GM19193 (cell line): Measurements from ENCODE around the gene SENP2.

Source experiments
- POLR2A ChIP-seq: IDR thresholded peaks from 4 replicates; pipeline ENCODE4 v1.6.1; 2011; ENCODE audit not compliant: insufficient read depth, insufficient read length; ENCODE audit errors: extremely low read depth

The SENP2 gene

DNA sequence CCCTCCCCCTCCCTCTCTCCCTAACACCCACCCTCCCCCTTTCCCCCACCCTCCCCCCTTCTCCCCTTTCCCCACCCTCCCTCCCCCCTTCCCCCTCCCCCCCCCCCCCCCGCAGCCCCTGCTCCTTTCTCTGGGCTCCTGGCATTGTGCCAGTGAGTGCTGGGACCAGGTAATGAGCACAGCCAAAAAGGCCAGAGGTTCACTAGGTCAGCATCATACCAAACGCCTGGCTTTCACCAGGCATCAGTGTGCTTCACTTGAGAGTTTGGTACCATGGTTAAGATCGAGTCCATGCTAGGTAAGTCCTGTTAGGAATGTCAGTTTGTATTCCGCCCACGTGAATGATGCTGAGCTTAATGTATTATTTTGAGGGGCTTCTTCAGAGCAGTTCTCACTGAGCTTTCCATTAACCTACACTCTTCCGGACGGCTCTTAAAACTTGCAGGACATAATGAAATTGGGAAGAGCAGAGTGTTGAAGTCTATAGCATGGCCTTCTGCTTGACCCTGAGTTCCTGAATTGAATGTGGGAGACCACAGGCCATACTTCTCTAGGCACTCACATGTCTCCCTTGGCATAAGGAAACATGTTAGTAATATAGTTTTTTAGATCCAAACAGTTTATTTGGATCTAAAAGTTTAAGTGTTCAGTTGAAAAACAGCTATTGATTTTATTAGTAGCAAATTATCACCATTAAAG, 45.6 kb downstream of the SENP2 start:
- no peak for TF ChIP-seq POLR2A

DNA sequence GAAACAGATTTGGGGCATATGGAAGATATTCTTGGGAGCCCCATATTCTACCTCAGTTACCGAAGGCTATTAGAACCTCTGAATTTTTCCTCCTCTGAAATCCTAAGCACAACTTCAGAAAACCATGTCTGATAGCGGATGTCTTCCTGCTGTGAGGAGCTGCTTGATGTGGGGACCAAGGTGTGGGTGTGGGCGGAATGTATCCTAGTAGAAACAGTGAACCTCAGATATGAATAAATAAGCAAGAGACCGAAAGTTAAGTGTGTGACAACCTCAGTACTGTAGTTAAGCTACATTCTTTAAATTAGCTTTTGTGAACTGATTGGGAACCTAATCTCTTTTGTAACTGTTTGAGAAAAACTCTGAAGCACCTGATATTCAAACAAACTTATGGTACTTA, 46.9 kb downstream of the SENP2 start:
- no peak for TF ChIP-seq POLR2A

- no peak for TF ChIP-seq POLR2A
Measured at GRCh38 chr3:185637388-185637787, 51.3 kb downstream of the SENP2 start.

DNA sequence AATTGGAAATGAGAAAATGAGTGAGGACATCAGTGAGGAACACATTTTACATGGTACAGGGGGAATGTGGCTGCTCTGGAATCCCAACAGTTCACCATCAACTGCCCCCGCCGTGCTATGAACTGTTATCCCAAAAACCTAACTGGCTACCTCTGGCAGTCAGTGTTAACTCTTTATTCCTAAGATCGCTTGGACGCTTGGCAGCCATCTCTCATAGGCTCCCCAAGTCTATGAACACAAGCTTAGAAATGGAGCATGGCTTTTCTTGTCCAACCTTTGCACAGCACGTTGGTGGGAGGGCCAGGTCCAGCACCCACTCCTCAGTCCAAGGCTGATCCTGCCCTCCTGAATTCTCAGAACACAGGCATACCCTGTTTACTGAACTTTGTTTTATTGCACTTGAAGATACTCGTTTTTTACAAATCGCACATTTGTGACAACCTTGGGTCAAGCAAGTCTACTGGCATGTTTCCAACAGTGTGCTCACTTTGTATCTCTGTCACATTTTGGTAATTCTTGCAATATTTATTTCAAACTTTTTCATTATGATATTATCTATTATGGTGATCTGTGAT, 53.6 kb downstream of the SENP2 start:
- TF ChIP-seq POLR2A = no peak

GRCh38 chr3:185640308-185640707, 54.2 kb downstream of the SENP2 start:
- no peak for TF ChIP-seq POLR2A

DNA sequence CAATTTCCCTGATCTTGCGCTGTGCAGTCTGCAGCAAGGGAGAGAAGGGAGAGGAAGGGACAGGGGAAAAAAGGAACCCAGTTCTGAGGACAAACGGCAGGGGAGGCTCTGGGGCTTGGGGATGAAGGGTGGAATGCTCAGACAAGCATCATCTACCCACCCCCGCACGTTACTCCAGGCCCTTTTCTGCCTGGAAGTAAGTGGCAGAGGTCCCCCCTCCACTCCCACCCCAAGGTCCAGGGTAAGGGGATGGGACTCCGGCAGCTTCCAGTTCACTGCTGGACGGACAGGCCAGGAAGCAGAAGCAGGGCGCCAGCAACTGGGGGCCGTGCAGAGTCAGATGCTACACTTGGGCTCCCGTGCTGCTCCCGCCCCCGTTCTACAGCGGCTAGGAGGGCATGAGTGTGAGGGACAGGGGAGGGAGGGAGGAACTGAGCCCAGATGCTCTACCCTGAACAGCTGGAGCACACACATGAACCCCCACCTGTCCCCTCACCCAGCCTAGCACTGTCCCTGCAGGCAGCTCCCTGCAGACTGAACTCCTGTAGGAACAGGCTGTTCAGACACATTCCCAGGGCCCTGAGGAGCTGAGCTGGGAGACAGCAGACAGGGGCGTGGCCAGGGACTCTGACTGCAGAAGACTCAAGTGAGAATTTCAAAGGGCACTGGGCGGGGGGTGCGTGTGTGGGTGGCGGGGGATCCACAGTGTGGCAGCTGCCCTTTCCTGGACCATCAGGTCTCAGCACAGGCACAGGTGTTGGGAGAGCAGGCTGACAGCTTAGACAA, 59.7 kb downstream of the SENP2 start:
- TF ChIP-seq POLR2A = no peak

GRCh38 chr3:185646382-185647133, 60.5 kb downstream of the SENP2 start:
- TF ChIP-seq POLR2A = no peak

GRCh38 chr3:185647134-185647879, 61.2 kb downstream of the SENP2 start:
- TF ChIP-seq POLR2A = no peak

DNA sequence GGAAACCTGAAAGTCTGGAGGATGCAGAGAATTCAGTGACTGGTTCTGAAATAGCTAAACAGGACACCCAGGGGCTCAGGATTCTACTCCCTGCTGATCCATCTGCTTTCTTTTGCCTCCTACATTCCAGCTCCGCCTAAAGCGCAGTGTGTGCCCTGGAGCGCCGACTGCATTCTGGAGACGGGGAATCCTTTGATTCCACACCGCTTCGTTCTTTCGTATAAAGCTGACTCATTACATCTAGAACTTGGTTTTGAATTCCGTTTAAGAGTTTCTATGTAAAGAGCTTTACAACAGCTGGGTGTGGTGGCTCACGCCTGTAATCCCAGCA, 61.8 kb downstream of the SENP2 start:
- TF ChIP-seq POLR2A = no peak

GRCh38 chr3:185648396-185648795, 62.3 kb downstream of the SENP2 start:
- no peak for TF ChIP-seq POLR2A

GRCh38 chr3:185649414-185649813, 63.3 kb downstream of the SENP2 start:
- TF ChIP-seq POLR2A = no peak

- TF ChIP-seq POLR2A = no peak
Measured at GRCh38 chr3:185651971-185652370, 65.9 kb downstream of the SENP2 start.

DNA sequence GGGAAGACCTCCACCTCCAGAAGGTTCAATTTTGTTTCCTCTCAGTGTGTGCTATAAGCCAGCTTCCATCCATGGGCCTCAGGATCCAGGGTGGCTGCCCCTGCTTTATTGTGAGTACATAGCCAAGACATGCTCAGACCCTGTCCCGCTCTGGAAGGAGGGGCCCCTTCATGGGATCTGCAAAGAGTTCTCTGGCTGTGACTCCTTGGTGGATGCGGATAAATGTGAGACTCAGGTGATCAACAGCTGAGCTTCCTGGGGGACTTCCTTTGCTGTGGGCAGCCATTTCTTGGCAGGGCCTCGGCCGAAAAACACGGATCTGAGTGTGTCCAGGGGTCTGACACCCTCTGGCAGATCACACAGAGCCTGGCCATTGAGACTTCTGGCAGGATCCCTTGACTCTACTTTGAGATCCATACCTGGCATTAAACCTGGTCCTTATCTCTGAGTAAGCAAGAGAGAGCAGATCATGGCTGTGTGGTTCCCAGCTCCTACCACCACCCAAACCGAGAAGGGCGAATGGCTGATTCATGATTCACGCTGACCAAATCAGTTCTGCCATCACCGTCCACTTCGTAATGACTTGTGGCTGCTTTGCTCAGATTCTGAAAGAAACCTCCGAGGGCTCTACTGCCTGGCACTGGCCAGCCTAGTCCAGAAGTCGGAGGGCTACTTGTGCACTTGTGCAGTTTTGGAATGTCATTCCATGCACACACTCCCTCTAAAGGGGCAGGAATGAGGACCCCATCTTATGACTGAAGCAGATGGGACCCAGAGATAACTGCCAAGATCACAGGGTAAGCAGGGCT, 68.1 kb downstream of the SENP2 start:
- no peak for TF ChIP-seq POLR2A

GRCh38 chr3:185654758-185655145, 68.7 kb downstream of the SENP2 start:
- TF ChIP-seq POLR2A = no peak
